ENCODE data around the gene KLHL17.

KLHL17 gene

DNA sequence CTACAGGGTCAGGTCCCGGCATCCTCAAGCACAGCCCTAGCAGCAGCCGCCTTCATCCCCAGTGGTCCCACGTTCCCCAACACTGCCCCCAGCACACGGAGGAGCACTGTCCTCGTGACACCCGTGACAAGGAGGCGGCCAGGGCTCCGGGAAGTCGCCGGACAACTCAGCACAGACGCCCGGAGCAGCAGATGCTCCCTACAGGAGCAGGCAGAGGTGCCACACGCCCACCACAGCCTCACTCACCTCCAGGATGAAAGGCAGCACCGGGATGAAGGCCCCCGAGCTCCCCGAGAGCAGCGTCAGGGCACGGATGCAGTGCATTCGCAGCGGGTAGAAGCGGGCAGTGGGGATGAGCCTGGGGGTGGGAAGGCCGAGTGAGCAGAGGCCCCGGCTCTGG lies 9.5 kb upstream of the KLHL17 start:
- DNase-seq (ENCODE audit: low read depth in 2 of 2): no peak

- DNase-seq (ENCODE audit: low read depth in 2 of 2): no peak
Measured at GRCh38 chr1:951364-951763, 9.0 kb upstream of the KLHL17 start.

DNA sequence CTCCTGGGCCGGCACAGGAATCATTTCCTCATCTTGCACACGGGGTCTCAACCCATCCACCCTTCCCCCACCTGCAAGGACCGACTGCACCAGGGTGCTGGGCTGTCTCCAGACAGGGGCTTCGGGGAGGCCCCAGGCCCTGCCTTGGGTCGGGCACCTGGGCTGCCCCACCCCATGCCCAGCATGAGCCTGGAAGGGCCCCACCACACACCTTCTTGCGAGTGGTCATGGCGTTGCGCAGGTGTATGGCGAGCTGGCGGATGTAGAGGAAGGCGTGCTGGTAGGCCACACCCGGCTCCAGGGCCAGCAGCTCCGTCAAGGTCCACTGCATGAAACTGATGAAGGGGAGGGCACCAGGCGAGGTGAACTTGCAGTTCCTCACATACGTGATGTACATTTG lies 8.2 kb upstream of the KLHL17 start:
- DNase-seq (ENCODE audit: low read depth in 2 of 2): no peak

DNA sequence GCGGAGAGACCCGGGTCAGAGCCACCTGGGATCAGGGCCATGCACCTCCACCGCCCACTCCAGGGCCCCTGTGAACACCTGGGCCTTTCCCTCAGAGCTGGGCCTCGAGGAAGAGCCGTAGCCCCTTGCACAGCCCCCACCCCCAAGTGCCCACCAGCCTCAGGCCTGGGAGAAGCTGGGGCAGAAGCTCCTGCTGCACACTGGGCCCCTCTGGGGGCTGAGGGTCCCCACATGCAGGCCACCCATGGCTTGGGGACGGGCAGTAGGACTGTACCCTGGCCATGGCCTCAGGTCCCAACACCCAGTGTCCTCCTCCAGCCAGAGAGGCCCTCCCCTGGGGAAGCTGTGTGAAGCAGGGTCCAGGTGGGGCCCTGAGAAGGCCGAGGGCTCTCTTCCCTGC lies 7.8 kb upstream of the KLHL17 start:
- no peak for DNase-seq (ENCODE audit: low read depth in 2 of 2)

DNA sequence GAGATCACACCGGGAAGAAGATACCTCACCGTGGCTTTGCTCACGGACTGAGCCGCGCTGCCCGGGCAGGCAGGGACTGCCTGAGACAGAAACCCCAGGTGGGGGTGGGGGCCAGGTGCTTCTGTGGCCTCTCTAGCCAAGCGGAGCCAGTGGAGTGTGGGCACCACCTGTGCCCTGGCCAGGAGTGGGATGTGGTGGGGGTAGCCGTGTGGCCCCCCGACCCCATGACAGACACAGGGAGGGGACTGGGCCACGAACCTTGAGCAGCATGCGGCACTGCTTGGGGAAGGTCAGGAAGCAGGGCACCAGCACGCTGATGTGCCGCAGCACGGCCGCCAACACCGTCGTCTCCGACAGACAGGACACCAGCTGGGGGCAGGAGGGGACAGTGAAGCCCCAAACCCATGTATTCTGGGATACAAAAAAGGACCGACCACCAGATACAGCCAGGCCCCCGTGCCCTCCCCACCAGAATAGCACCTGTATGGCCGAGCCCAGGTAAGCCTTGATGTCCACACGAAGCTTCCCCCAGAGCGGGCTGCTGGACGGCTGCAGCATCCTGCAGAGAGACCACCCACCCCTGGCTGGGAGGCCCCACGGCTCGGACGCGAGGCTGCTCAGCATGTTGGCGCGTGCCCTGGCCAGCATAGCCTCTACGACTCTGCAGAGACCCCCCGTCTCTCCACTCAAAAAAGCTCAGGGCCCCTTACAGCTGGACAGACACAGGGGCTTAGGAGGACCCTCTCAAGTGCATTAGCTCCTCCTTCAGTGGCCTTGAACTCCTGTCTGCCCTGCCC lies 6.7 kb upstream of the KLHL17 start:
- no peak for DNase-seq (ENCODE audit: low read depth in 2 of 2)

DNA sequence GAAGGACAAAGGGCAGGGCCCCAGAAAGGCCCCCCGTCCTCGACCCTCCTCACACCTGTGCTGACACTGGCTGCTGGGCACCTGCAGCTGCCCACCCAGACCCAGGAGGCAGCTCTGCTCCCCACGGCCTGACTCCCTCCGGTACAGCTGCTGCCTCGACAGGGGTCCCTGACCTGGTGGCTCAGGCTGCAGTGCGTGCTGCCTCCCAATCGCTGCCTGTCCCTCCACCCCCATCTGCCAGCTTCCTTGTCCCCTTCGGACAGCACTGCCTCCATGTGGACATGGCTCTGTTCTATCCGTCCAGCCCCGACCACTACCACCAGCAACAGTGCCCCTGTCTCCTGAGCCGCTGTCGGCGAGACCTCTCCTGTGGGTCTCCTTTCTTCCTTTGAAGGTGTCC lies 5.5 kb upstream of the KLHL17 start:
- DNase-seq (ENCODE audit: low read depth in 2 of 2): no peak

DNA sequence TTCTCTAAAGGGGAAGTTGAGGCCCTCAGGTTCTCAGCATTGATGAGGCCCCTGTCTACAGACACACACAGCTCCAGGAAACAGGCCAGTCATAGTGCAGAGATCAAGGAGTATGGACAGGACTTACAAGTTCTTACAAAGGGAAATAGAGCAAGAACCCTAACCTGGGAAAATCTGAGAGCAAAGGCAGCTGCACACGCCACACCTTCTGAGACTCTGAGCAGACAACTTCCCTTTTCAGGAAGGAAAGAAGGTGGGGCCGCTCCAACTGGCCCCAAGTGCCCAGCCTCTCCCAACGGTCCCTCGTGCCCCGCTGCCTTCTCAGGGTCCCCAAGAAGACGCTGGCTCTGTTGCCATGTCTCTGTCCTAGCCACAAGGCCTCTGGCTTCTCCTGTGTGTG lies 4.9 kb upstream of the KLHL17 start:
- DNase-seq (ENCODE audit: low read depth in 2 of 2): no peak

DNA sequence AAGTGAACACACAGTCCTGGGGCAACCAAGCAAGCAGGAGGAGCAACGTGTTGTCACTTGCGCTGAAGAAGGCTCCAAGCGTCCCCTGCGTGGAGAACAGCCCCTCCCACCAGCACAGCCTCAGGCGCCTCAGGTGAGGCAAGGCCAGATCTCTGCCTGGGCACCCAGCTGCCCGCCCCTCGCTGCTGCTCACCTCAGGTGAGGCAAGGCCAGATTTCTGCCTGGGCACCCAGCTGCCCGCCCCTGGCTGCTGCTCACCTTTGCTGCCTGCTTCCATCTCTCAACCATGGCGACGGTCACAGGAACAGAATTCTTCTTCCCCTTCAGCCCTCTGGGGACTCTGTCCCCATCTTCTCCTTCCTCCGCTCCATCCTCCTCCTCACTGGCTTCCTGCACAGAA lies 3.7 kb upstream of the KLHL17 start:
- DNase-seq (ENCODE audit: low read depth in 2 of 2): no peak

DNA sequence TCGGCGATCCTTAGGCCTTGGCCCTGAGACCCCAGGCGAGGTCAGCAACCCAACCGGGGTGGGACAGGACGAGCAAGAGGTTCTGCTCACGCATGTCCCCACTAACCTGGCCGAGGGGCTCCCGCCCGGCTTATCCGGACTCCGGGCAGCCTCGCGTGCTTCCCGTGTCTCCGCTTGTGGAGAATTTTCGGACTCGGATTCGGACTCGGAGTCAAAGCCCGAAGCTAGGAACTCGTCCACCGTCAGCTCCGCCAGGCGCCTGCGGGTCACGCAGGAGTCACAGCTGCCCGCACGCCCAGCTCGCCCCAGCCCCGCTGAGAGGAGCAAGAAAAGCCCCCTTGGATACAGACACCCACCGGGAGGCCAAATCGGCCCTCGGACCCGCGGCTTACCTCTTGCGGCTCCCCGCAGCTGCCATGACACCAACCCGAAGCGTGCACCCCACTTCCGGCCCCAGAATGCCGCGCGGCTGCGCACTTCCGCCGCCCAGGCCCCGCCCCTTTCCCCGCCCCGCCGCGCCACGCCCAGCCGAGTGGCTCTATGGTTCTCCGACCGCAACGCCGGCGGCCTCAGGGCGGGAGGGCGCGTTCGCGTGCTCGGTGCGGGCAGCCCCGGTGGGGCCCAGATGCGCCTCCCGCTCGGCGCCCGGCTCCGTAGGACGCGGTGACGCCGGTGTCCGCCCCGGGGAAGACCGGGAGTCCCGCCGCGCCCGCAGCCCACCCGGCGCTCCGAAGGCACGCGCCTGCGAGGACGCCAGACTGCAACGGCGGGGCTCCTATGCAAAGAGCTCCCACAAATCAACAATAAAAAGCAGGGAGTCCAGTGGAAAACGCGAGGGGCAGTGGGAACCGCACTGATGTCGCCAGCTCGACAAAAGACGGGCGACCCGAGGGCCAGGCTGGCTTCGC lies 1.3 kb upstream of the KLHL17 start, which contains the start of gene NOC2L:
NOC2L (minus strand) TSS at position 434 of the 908 bp plus-strand sequence; CDS start at position 418, 16 bp downstream.
- peak; percentile 97 to 98 for DNase-seq (ENCODE audit: low read depth in 2 of 2)

DNA sequence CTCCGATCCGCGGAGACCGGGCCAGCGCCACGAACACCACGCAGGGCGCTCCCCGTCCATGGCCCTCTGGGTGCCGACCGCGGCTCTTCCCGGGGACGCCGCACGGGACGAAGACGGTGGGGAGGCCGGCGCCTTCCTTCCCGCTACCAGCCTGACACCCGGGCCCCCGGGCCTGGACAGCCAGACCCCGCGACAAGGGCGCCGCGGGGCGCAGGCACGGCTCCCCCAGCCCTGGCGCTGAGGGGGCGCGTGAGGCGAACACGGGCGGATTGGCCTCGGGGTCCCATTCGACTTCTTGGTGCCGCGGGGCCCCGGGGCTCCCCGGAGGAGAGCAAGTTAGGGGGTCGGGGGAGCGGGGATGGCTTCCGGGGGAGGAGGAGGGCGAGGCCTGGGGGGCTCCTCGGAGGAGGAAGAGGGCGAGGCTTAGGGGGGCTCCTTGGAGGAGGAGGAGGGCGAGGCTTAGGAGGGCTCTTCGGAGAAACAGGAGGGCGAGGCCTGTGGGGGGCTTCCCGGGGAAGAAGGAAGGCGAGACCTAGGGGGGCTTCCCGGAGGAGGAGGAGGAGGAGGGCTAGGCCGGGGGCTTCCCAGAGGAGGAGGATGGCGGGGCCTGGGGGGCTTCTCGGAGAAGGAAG lies 537 bp upstream of the KLHL17 start:
- no peak for DNase-seq (ENCODE audit: low read depth in 2 of 2)

DNA sequence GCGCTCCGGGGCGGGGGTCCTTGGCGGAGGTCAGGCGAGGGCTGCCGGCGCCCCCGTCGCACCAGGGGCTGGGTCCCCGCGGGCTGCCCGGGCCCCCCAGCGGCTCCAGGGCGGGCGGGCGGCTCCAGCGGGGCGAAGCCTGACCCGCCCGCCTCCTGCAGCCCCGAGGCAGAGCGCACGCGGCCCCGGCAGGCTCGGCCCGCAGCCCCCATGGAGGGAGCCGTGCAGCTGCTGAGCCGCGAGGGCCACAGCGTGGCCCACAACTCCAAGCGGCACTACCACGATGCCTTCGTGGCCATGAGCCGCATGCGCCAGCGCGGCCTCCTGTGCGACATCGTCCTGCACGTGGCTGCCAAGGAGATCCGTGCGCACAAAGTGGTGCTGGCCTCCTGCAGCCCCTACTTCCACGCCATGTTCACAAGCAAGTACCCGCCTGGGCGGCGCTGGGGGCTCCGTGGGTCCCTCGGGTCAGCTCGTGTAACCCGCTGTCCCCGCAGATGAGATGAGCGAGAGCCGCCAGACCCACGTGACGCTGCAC lies 817 bp downstream of the KLHL17 start:
- DNase-seq (ENCODE audit: low read depth in 2 of 2): no peak

DNA sequence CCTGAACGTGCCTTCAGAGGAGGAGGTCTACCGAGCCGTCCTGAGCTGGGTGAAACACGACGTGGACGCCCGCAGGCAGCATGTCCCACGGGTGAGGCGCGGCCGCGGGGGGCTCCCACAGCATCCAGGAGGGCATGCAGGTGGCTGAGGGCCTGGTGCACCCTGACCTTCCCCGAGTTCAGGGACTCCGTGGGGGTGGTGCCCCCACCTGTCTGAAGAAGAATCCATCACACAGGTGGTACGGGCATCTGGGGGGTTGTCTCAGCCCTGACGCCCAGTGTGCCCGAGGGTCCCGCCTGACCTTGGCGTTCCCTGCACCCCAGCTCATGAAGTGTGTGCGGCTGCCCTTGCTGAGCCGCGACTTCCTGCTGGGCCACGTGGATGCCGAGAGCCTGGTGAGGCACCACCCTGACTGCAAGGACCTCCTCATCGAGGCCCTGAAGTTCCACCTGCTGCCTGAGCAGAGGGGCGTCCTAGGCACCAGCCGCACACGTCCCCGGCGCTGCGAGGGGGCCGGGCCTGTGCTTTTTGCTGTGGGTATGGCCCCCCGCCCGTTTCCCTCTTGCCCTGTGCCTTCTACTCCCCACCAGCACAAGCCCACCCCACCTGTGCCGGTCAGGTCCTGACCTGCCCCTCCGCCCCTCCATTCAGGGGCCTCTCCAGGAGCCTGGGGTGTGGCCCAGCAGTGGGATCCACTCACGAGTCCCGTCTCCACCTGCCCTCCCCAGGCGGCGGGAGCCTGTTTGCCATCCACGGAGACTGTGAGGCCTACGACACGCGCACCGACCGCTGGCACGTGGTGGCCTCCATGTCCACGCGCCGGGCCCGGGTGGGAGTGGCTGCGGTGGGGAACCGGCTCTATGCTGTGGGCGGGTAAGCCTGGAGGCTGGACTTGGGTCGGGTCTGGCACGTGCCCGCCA lies 2.3 kb downstream of the KLHL17 start:
- DNase-seq (ENCODE audit: low read depth in 2 of 2): no peak

GRCh38 chr1:963301-963651 lies 2.9 kb downstream of the KLHL17 start:
- no peak for DNase-seq (ENCODE audit: low read depth in 2 of 2)

DNA sequence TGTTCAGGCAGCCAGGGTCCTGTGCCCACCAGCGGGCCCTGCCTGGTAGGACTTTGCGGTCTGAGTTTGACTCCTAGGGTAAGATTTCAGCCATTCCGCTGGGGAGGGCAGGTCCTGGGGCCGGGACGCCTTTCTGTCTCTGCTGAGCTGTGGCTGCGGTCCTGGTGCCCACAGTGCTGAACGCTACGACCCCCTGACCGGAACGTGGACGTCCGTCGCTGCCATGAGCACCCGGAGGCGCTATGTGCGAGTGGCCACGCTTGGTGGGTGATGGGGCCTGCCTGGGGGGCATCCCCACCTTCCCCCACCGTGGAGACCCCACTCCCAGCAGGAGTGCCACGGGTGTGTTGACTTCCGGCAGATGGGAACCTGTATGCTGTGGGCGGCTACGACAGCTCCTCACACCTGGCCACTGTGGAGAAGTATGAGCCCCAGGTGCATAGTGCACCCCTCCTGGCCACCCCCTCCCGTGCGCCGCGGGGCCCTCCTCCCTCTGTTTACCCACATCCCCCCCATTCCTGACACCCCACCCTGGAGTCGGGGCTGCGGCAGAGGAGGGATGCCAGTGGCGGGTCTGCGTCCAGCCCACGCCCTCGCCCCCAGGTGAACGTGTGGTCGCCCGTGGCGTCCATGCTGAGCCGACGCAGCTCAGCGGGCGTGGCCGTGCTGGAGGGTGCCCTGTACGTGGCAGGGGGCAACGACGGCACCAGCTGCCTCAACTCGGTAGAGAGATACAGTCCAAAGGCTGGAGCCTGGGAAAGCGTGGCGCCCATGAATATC lies 3.6 kb downstream of the KLHL17 start:
- no peak for DNase-seq (ENCODE audit: low read depth in 2 of 2)

- no peak for DNase-seq (ENCODE audit: low read depth in 2 of 2)
Measured at GRCh38 chr1:964691-965525, 4.5 kb downstream of the KLHL17 start.

DNA sequence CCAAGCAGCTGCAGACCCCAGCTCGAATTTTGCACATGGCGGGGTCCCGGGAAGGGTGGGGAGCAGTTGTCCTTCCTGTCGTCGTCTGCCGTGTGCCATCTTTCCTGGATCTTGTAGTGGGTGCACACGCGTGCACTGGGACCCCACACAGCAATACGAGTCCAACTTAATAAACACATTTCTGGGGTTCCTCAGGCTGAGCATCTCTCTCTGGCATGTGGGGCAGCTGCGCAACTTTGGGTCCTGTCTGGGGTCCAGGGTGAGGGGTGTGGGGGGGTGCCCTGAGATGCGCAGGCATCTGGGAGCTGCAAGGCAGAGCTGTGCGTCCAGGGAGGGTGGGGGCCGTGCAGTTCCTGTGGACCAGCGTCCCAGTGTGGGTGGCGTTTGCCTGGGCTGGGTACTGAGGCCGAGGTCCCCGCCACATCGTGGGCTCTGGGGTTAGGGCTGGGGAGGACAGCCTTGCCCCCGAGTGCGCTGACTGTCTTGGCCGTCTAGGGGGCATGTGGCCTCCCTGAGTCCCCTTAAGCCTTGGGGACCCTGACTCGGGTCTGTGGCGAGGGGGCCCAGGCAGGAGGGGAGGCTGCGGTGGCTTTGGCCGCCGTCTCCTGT lies 5.2 kb downstream of the KLHL17 start:
- no peak for DNase-seq (ENCODE audit: low read depth in 2 of 2)

DNA sequence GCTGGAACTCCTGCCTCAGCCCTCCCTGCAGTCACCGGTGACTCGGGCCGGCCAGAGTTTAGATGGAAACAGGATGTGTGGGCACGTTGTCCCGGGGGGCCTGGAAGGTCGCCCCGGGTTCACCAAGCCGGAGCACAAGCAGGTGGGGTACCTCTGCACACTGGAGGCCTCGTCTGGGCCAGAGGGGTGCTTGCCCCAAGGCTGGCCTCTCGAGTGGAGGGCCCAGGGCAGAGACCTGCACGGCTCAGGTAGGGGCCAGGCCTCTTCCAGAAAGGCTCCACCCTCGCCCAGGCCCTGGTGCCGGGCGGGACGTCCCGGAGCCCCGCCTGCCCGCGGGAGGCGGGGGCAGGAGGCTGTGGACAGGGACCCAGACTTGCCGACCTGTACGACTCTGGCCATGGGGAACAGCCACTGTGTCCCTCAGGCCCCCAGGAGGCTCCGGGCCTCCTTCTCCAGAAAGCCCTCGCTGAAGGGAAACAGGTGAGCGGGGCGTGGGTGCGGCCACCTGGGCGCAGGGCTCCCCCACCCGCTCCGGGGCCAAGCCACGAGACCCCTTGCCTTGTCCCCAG lies 5.8 kb downstream of the KLHL17 start, which contains the start of gene PLEKHN1:
PLEKHN1 (plus strand) TSS at position 348 of the 569 bp plus-strand sequence; CDS start at position 398, 50 bp downstream.
- peak in 1 of 2 donors; percentile 34 for DNase-seq (ENCODE audit: low read depth in 2 of 2)

DNA sequence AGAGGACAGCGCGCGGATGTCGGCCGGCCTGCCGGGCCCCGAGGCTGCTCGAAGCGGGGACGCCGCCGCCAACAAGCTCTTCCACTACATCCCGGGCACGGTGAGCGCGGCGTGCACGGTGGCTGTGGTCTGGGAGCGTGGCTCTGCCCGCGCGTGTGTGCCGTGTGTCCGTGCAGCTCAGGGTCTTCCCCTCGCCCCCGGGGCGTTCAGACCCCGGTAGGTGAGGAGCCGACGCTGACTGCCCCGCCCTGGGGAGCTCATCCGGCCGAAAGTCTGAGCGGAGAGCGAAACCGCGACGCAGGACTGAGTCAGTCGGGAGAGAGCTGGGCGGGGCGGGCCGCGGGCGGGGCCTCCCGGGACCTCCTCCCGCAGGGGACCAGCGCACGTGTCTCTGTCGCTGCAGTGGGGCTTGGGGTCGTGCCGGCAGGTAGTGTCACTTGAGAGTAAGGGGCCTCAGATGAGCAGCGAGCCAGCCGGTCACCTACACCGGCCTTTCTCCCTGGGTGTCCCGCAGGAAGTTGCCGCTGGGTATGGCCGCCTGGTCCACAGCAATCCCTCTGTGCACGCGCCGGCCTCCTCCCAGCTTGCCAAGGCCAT lies 6.4 kb downstream of the KLHL17 start:
- peak; percentile 76 to 81 for DNase-seq (ENCODE audit: low read depth in 2 of 2)

All from stimulated activated CD8-positive, alpha-beta memory T cell treated with anti-CD3 and anti-CD28 coated beads, Interleukin-2, amount 100 ng/mL, for 48 hours (primary cell).